Liver (tissue), 3 donors: Measurements from ENCODE around the gene P3H1.

ENCODE experiments used
- CTCF ChIP-seq: fragments of 150-350 bp; IDR thresholded peaks from 2 replicates; pipeline ENCODE4 v1.5.1; 2017; ENCODE audit warnings: improper control_type of control experiment, low read depth, low read length; ENCODE audit not compliant: missing input control
- JUND ChIP-seq, 2 donors: IDR thresholded peaks; 2 replicates each; pipeline ENCODE4 v1.6.1; 2016; ENCODE audit warnings: antibody characterized with exemption in 2 of 2
- donor health status: healthy.
- donor health status: healthy.

- TF ChIP-seq CTCF (no peak), JUND (IDR thresholded peaks at IDR 0.05) (no peak)
Observed at GRCh38 chr1:42745851-42746250, 21.0 kb downstream of the P3H1 start.
